IMR-90 (cell line): ENCODE results near the gene FSIP2. TPM values are rescaled to one million over a fixed set of nuclear protein-coding genes. Genes with fewer than 3 reads are reported as not detected.

Experiments
- ATAC-seq: fragments of 200-7000 bp; cut with Tn5 transposase; 2 replicates; pipeline ENCODE4 v1.9.1; 2020; ENCODE audit warnings: low read depth, mild to moderate bottlenecking, moderate library complexity
- BruUV-seq: library from RNA; stranded (reverse); fragments of 400-500 nt; replicated peaks from 2 replicates; lab custom pipeline; 2021; lab: Mats Ljungman, UMichigan
- CTCF ChIA-PET: fragments of 300-600 bp; formaldehyde crosslinking; extraction: SDS; loops from one replicate; lab custom pipeline; 2021; ENCODE audit warnings: antibody characterized with exemption; lab: Yijun Ruan, JAX
- POLR2A ChIA-PET: fragments of 300-600 bp; sonication (Branson Sonifier 250); formaldehyde crosslinking; loops from one replicate; lab custom pipeline; 2022; ENCODE audit warnings: antibody characterized with exemption; ENCODE audit not compliant: unreplicated experiment; lab: Charles Lee
- DNase-seq: peaks from one replicate; pipeline ENCODE4 v3.0.0; 2013
- H2AFZ ChIP-seq: replicated peaks from 2 replicates; pipeline ENCODE3; 2013; ENCODE audit warnings: low read length, mild to moderate bottlenecking; ENCODE audit not compliant: poor library complexity
- H2AK5ac ChIP-seq: 2 replicates; pipeline ENCODE4 v1.6.1; 2013; ENCODE audit warnings: low read depth, low read length, inconsistent platforms
- H2AK9ac ChIP-seq: replicated peaks from 2 replicates; pipeline ENCODE3; 2013; ENCODE audit warnings: mild to moderate bottlenecking, low read depth, low read length, moderate library complexity; ENCODE audit not compliant: poor library complexity
- H2BK120ac ChIP-seq: 2 replicates; pipeline ENCODE4 v1.6.1; 2013; ENCODE audit warnings: low read depth, low read length, inconsistent platforms
- H2BK15ac ChIP-seq: 3 replicates; pipeline ENCODE4 v1.6.1; 2013; ENCODE audit warnings: low read depth, low read length, inconsistent platforms
- H2BK20ac ChIP-seq: 2 replicates; pipeline ENCODE4 v1.6.1; 2013; ENCODE audit warnings: low read depth, mild to moderate bottlenecking, inconsistent platforms, low read length, moderate library complexity
- H2BK5ac ChIP-seq: 2 replicates; pipeline ENCODE4 v1.6.1; 2013; ENCODE audit warnings: mild to moderate bottlenecking, low read depth, low read length, inconsistent platforms; ENCODE audit not compliant: poor library complexity, severe bottlenecking
- H3K14ac ChIP-seq: replicated peaks from 2 replicates; pipeline ENCODE4 v1.6.1; 2013; ENCODE audit warnings: low read depth, low read length, inconsistent platforms
- H3K18ac ChIP-seq: 2 replicates; pipeline ENCODE4 v1.6.1; 2013; ENCODE audit warnings: low read depth, low read length, control low read depth
- H3K23ac ChIP-seq: 2 replicates; pipeline ENCODE4 v1.6.1; 2013; ENCODE audit warnings: low read depth, low read length, inconsistent platforms
- H3K27ac ChIP-seq: 2 replicates; pipeline ENCODE4 v1.5.1; 2013; ENCODE audit warnings: mild to moderate bottlenecking, control low read depth, low read length; ENCODE audit not compliant: insufficient read depth
- H3K27me3 ChIP-seq: 2 replicates; pipeline ENCODE4 v1.6.1; 2013; ENCODE audit warnings: low read length; ENCODE audit not compliant: control insufficient read depth, insufficient read depth
- H3K36me3 ChIP-seq: 2 replicates; pipeline ENCODE4 v1.6.1; 2013; ENCODE audit warnings: low read length, mixed read lengths; ENCODE audit not compliant: control insufficient read depth, insufficient read depth
- H3K4ac ChIP-seq: 2 replicates; pipeline ENCODE4 v1.6.1; 2013; ENCODE audit warnings: low read depth, low read length, inconsistent platforms
- H3K4me1 ChIP-seq: 2 replicates; pipeline ENCODE4 v1.6.1; 2013; ENCODE audit warnings: low read length, mixed read lengths; ENCODE audit not compliant: control insufficient read depth, insufficient read depth
- H3K4me2 ChIP-seq: 2 replicates; pipeline ENCODE4 v1.6.1; 2013; ENCODE audit warnings: low read depth, mild to moderate bottlenecking, control low read depth, low read length, moderate library complexity
- H3K4me3 ChIP-seq: 2 replicates; pipeline ENCODE4 v1.5.1; 2013; ENCODE audit warnings: low read depth, mild to moderate bottlenecking, control low read depth, low read length, moderate library complexity; ENCODE audit not compliant: insufficient read depth
- H3K56ac ChIP-seq: 2 replicates; pipeline ENCODE4 v1.6.1; 2013; ENCODE audit warnings: low read length, inconsistent platforms; ENCODE audit not compliant: insufficient read depth; ENCODE audit errors: extremely low read depth
- H3K79me1 ChIP-seq, 2 experiments: 2 replicates each; pipeline ENCODE4 v1.6.1; 2013; ENCODE audit warnings: low read length in 2 of 2, inconsistent platforms in 1 of 2, low read depth in 1 of 2
- H3K9ac ChIP-seq: 2 replicates; pipeline ENCODE4 v1.6.1; 2013; ENCODE audit warnings: low read depth, low read length, control low read depth
- H3K9me1 ChIP-seq: 2 replicates; pipeline ENCODE4 v1.6.1; 2013; ENCODE audit warnings: low read length, inconsistent platforms; ENCODE audit not compliant: insufficient read depth
- H3K9me3 ChIP-seq: 2 replicates; pipeline ENCODE4 v1.6.1; 2013; ENCODE audit warnings: low read length; ENCODE audit not compliant: control insufficient read depth, insufficient read depth
- H4K20me1 ChIP-seq: 2 replicates; pipeline ENCODE4 v1.6.1; 2013; ENCODE audit warnings: low read length, inconsistent platforms; ENCODE audit not compliant: insufficient read depth
- H4K5ac ChIP-seq: 2 replicates; pipeline ENCODE4 v1.6.1; 2013; ENCODE audit warnings: mild to moderate bottlenecking, low read depth, low read length, control low read depth
- H4K8ac ChIP-seq, 2 experiments: 2 replicates each; pipeline ENCODE4 v1.6.1; 2013; ENCODE audit warnings: low read depth in 2 of 2, low read length in 2 of 2, control low read depth in 1 of 2, inconsistent platforms in 1 of 2
- H4K91ac ChIP-seq: 2 replicates; pipeline ENCODE4 v1.6.1; 2013; ENCODE audit warnings: low read depth, low read length, inconsistent platforms; ENCODE audit not compliant: insufficient read depth
- BHLHE40 ChIP-seq: fragments of 150-350 bp; IDR thresholded peaks from 2 replicates; pipeline ENCODE4 v1.6.1; 2016; ENCODE audit warnings: mild to moderate bottlenecking, low read depth, low read length
- CEBPB ChIP-seq: IDR thresholded peaks from 2 replicates; pipeline ENCODE4 v1.6.1; 2012; ENCODE audit warnings: low read depth, low read length, improper control_type of control experiment
- CHD1 ChIP-seq: IDR thresholded peaks from 2 replicates; pipeline ENCODE4 v1.6.1; 2012; ENCODE audit warnings: low read depth, low read length, improper control_type of control experiment
- FOS ChIP-seq: fragments of 150-350 bp; IDR thresholded peaks from 2 replicates; pipeline ENCODE4 v1.6.1; 2016; ENCODE audit warnings: low read depth, low read length
- MAZ ChIP-seq: IDR thresholded peaks from 2 replicates; pipeline ENCODE4 v1.6.1; 2012; ENCODE audit warnings: low read depth, mild to moderate bottlenecking, low read length, improper control_type of control experiment, moderate library complexity, borderline replicate concordance
- NFE2L2 ChIP-seq: fragments of 150-350 bp; IDR thresholded peaks from 2 replicates; pipeline ENCODE4 v1.6.1; 2016; ENCODE audit warnings: low read depth, mild to moderate bottlenecking, low read length
- POLR2A ChIP-seq: IDR thresholded peaks from 2 replicates; pipeline ENCODE4 v1.6.1; 2012; ENCODE audit warnings: mild to moderate bottlenecking, low read depth, low read length
- RCOR1 ChIP-seq: IDR thresholded peaks from 2 replicates; pipeline ENCODE4 v1.6.1; 2012; ENCODE audit warnings: mild to moderate bottlenecking, low read length, improper control_type of control experiment; ENCODE audit not compliant: insufficient replicate concordance
- SMC3 ChIP-seq: fragments of 150-350 bp; IDR thresholded peaks from 2 replicates; pipeline ENCODE4 v1.6.1; 2016; ENCODE audit warnings: low read depth, mild to moderate bottlenecking, antibody characterized with exemption, low read length, moderate library complexity
- USF2 ChIP-seq: fragments of 150-350 bp; IDR thresholded peaks from 2 replicates; pipeline ENCODE4 v1.6.1; 2017; ENCODE audit warnings: mild to moderate bottlenecking, antibody characterized with exemption, low read length, low read depth
- WGBS, 2 experiments: methylation state at CpG; one replicate each; pipeline versions ENCODE4 v1.1.5 to v1.1.7; 2013; ENCODE audit warnings: missing lambda C conversion rate in 2 of 2; ENCODE audit not compliant: insufficient read length in 1 of 2; ENCODE audit errors: extremely low coverage in 2 of 2; 5-methylcytosine and 5-hydroxymethylcytosine counted together
- dilution Hi-C: fragments of 300-500 bp; cut with HindIII; formaldehyde crosslinking; loops from one replicate; pipeline ENCODE4 v1.14.3; 2018; ENCODE audit warnings: low sequenced_read_pairs; ENCODE audit not compliant: unreplicated experiment
- in situ Hi-C: fragments of 300-500 bp; cut with MboI; formaldehyde crosslinking; loops from 3 replicates; pipeline ENCODE4 v1.14.3; 2019; ENCODE audit warnings: low sequenced_read_pairs, inconsistent platforms, mixed read lengths
- intact Hi-C: fragments of 100-400 bp; cut with micrococcal nuclease; formaldehyde crosslinking; loops from 2 replicates; pipeline ENCODE4 v1.10.0; 2022
- polyA plus RNA-seq, 3 experiments: library from polyadenylated mRNA; depleted of rRNA; stranded (reverse); fragments of >200 nt; gene quantifications; 2 replicates each; pipeline ENCODE4 v1.2.3, GENCODE V29; 2012; ENCODE audit warnings: low replicate concordance in 1 of 3
- total RNA-seq: library from RNA; depleted of rRNA; stranded (reverse); fragments of >200 nt; gene quantifications from 2 replicates; pipeline ENCODE4 v1.2.3, GENCODE V29; 2012
- TF ChIP-seq, protein P1 (sequence below): fragments of 150-350 bp; IDR thresholded peaks from 2 replicates; pipeline ENCODE4 v1.6.1; 2016; ENCODE audit warnings: low read depth, mild to moderate bottlenecking, low read length, moderate library complexity, borderline replicate concordance

Gene FSIP2
- total and polyA plus RNA-seq, 2 of the 4 experiments (the other 2 are of a cell fraction): under 0.01 to 0.02 TPM

GRCh38 chr2:185787227-185788145 lies 48.9 kb downstream of the FSIP2 start (continued):
- no peak for TF ChIP-seq RCOR1

- no peak overlapping the region for H2BK120ac ChIP-seq
- H2AK9ac ChIP-seq: no peak overlapping the region
- H2AFZ ChIP-seq: no peak overlapping the region
- POLR2A ChIA-PET: no interaction called here
- H3K18ac ChIP-seq: no peak overlapping the region
- no peak overlapping the region for H3K4ac ChIP-seq
- no peak overlapping the region for H3K4me3 ChIP-seq
- no peaks in the 10 kb centered on the region for H4K20me1 ChIP-seq
- H2AK5ac ChIP-seq: no peak overlapping the region
- no peak overlapping the region for H2BK20ac ChIP-seq
- H3K56ac ChIP-seq: no peak overlapping the region
- H2BK5ac ChIP-seq: no peak overlapping the region
- DNase-seq: no peak
- no CpG with 5 or more reads among the region's 2 CpGs for WGBS, 2 experiments
- BruUV-seq: no TSS peak
- dilution Hi-C loops: no loop called here
- no peaks in the 10 kb centered on the region for H3K9me3 ChIP-seq
- no peaks in the 10 kb centered on the region for H3K36me3 ChIP-seq
- intact Hi-C loops: no loop called here
- no peaks in the 10 kb centered on the region for H3K27me3 ChIP-seq
- TF ChIP-seq NFE2L2 (no peak), FOS (no peak), MAZ (no peak), USF2 (no peak), CEBPB (no peak), CHD1 (no peak), POLR2A (no peak), SMC3 (no peak), BHLHE40 (no peak)
- TF ChIP-seq, protein P1, sequence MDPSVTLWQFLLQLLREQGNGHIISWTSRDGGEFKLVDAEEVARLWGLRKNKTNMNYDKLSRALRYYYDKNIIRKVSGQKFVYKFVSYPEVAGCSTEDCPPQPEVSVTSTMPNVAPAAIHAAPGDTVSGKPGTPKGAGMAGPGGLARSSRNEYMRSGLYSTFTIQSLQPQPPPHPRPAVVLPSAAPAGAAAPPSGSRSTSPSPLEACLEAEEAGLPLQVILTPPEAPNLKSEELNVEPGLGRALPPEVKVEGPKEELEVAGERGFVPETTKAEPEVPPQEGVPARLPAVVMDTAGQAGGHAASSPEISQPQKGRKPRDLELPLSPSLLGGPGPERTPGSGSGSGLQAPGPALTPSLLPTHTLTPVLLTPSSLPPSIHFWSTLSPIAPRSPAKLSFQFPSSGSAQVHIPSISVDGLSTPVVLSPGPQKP: no peak
- no peak overlapping the region for H2BK15ac ChIP-seq
- H4K5ac ChIP-seq: no peak overlapping the region
- no peaks in the 10 kb centered on the region for H3K79me1 ChIP-seq
- no peak overlapping the region for H4K8ac ChIP-seq
- no peak overlapping the region for H3K23ac ChIP-seq
- in situ Hi-C loops: no loop called here
- H3K14ac ChIP-seq: no peak overlapping the region
- CTCF ChIA-PET: no interaction called here
- no peak for ATAC-seq
- H4K91ac ChIP-seq: no peak overlapping the region
- no peak overlapping the region for H3K27ac ChIP-seq
- no peak overlapping the region for H3K4me2 ChIP-seq
- no peaks in the 10 kb centered on the region for H3K4me1 ChIP-seq
- H3K9me1 ChIP-seq: no peaks in the 10 kb centered on the region
- H3K9ac ChIP-seq: no peak overlapping the region
Observed at GRCh38 chr2:185790361-185790760, 51.8 kb downstream of the FSIP2 start.
